Panc1 (cell line): ENCODE measurements around the gene RSPH1.

Source experiments
- CTCF ChIP-seq: fragments of 450-650 bp; IDR thresholded peaks from 2 replicates; pipeline ENCODE4 v1.5.1; 2017; ENCODE audit warnings: mild to moderate bottlenecking
- POLR2AphosphoS5 ChIP-seq: IDR thresholded peaks from 2 replicates; pipeline ENCODE4 v1.6.1; 2012; ENCODE audit warnings: mild to moderate bottlenecking, low read depth, low read length, moderate library complexity
- SIN3A ChIP-seq: IDR thresholded peaks from 2 replicates; pipeline ENCODE4 v1.6.1; 2012; ENCODE audit warnings: low read depth, mild to moderate bottlenecking, low read length, moderate library complexity, borderline replicate concordance; ENCODE audit not compliant: insufficient read depth
- TF ChIP-seq, protein P1 (sequence below), 2 experiments: IDR thresholded peaks; 2 replicates each; pipeline ENCODE4 v1.6.1; 2011 to 2012; ENCODE audit warnings: low read depth in 2 of 2, control low read depth in 1 of 2, low read length in 1 of 2, mild to moderate bottlenecking in 1 of 2, moderate library complexity in 1 of 2; ENCODE audit not compliant: insufficient read depth in 1 of 2

GRCh38 chr21:42499444-42500112 lies 3.6 kb upstream of the RSPH1 start:
- no peak for TF ChIP-seq POLR2AphosphoS5
- TF ChIP-seq CTCF: no peak
- TF ChIP-seq, protein P1, sequence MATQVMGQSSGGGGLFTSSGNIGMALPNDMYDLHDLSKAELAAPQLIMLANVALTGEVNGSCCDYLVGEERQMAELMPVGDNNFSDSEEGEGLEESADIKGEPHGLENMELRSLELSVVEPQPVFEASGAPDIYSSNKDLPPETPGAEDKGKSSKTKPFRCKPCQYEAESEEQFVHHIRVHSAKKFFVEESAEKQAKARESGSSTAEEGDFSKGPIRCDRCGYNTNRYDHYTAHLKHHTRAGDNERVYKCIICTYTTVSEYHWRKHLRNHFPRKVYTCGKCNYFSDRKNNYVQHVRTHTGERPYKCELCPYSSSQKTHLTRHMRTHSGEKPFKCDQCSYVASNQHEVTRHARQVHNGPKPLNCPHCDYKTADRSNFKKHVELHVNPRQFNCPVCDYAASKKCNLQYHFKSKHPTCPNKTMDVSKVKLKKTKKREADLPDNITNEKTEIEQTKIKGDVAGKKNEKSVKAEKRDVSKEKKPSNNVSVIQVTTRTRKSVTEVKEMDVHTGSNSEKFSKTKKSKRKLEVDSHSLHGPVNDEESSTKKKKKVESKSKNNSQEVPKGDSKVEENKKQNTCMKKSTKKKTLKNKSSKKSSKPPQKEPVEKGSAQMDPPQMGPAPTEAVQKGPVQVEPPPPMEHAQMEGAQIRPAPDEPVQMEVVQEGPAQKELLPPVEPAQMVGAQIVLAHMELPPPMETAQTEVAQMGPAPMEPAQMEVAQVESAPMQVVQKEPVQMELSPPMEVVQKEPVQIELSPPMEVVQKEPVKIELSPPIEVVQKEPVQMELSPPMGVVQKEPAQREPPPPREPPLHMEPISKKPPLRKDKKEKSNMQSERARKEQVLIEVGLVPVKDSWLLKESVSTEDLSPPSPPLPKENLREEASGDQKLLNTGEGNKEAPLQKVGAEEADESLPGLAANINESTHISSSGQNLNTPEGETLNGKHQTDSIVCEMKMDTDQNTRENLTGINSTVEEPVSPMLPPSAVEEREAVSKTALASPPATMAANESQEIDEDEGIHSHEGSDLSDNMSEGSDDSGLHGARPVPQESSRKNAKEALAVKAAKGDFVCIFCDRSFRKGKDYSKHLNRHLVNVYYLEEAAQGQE (IDR thresholded peaks at IDR 0.05; ENCODE audit: insufficient read depth in 1 of 2, low read depth in 2 of 2, low read length in 1 of 2): no peak
- no peak for TF ChIP-seq SIN3A
